Ectodermal cell (in vitro differentiated cells): ENCODE measurements around the gene AGER.

Source experiments
- H3K27ac ChIP-seq: 2 replicates; pipeline ENCODE4 v1.7.0; 2013; ENCODE audit warnings: mild to moderate bottlenecking, low read depth, low read length; ENCODE audit not compliant: insufficient read depth, poor library complexity, severe bottlenecking
- H3K27me3 ChIP-seq: 2 replicates; pipeline ENCODE4 v1.7.0; 2013; ENCODE audit warnings: mild to moderate bottlenecking, low read length; ENCODE audit not compliant: insufficient read depth, control insufficient read depth, poor library complexity, severe bottlenecking
- H3K36me3 ChIP-seq: one replicate; pipeline ENCODE4 v1.7.0; 2013; ENCODE audit warnings: low read length; ENCODE audit not compliant: control insufficient read depth, insufficient read depth
- H3K4me1 ChIP-seq: one replicate; pipeline ENCODE4 v1.7.0; 2013; ENCODE audit warnings: low read length; ENCODE audit not compliant: control insufficient read depth, insufficient read depth
- H3K4me3 ChIP-seq: 2 replicates; pipeline ENCODE4 v1.7.0; 2013; ENCODE audit warnings: low read depth, low read length, control low read depth; ENCODE audit not compliant: insufficient read depth
- H3K9me3 ChIP-seq: 2 replicates; pipeline ENCODE4 v1.7.0; 2013; ENCODE audit warnings: mild to moderate bottlenecking, low read length, moderate library complexity; ENCODE audit not compliant: control insufficient read depth
- WGBS, 2 experiments: methylation state at CpG; one replicate each; pipeline ENCODE4 v1.1.7; 2013; ENCODE audit warnings: missing lambda C conversion rate in 2 of 2; 5-methylcytosine and 5-hydroxymethylcytosine counted together

AGER gene

GRCh38 chr6:32178547-32179440 lies 5.3 kb downstream of the AGER start:
- Histone ChIP-seq H3K9me3 (no peaks in the 10 kb centered on the region), H3K27ac (peak overlapping the region; percentile 99), H3K4me1 (peaks cover 19% of the 10 kb centered on the region), H3K27me3 (no peaks in the 10 kb centered on the region), H3K36me3 (peaks cover 13% of the 10 kb centered on the region), H3K4me3 (peak overlapping the region; percentile 98)
- WGBS, 2 experiments: 5 to 6% methylated on average over 23 to 24 of the region's 24 CpGs

- WGBS, 2 experiments: 0% methylated on average over 33 of the region's 33 CpGs
- no peaks in the 10 kb centered on the region for H3K9me3 ChIP-seq
Measured at GRCh38 chr6:32177788-32178546, 6.1 kb downstream of the AGER start, which contains the start of gene RNF5. RNF5 (plus strand) TSS chr6:32178405; CDS start chr6:32178512, 107 bp downstream.

GRCh38 chr6:32177183-32177787 lies 6.8 kb downstream of the AGER start:
- Histone ChIP-seq H3K27ac (peak overlapping the region; percentile 99), H3K36me3 (peaks cover 4% of the 10 kb centered on the region), H3K4me1 (peaks cover 25% of the 10 kb centered on the region), H3K27me3 (no peaks in the 10 kb centered on the region), H3K4me3 (peak overlapping the region; percentile 98), H3K9me3 (no peaks in the 10 kb centered on the region)
- WGBS, 2 experiments: 0 to 1% methylated on average over 20 of the region's 20 CpGs

More at GRCh38 chr6:32177788-32178546, 6.1 kb downstream of the AGER start, which contains the start of gene RNF5:
- peaks cover 23% of the 10 kb centered on the region for H3K4me1 ChIP-seq
- H3K4me3 ChIP-seq: peak within 1 kb of the TSS; percentile 98
- no peaks in the 10 kb centered on the region for H3K27me3 ChIP-seq
- peak within 1 kb of the TSS; percentile 99 for H3K27ac ChIP-seq
- H3K36me3 ChIP-seq: peaks cover 8% of the 10 kb centered on the region

GRCh38 chr6:32176476-32177182 lies 7.4 kb downstream of the AGER start:
- WGBS, 2 experiments: 20 to 25% methylated on average over 5 of the region's 5 CpGs

GRCh38 chr6:32175711-32176475 lies 8.2 kb downstream of the AGER start, which contains the start of gene AGPAT1:
AGPAT1 (minus strand) TSS chr6:32176084; CDS start chr6:32171496, 4,588 bp downstream.
- Histone ChIP-seq H3K4me3 (peak within 1 kb of the TSS; percentile 98), H3K9me3 (no peaks in the 10 kb centered on the region), H3K27me3 (no peaks in the 10 kb centered on the region), H3K4me1 (peaks cover 25% of the 10 kb centered on the region), H3K36me3 (peaks cover 6% of the 10 kb centered on the region), H3K27ac (peak within 1 kb of the TSS; percentile 99)
- WGBS, 2 experiments: 1 to 2% methylated on average over 26 to 27 of the region's 27 CpGs

More at GRCh38 chr6:32176476-32177182, 7.4 kb downstream of the AGER start:
- Histone ChIP-seq H3K27me3 (no peaks in the 10 kb centered on the region), H3K27ac (peak overlapping the region; percentile 99), H3K9me3 (no peaks in the 10 kb centered on the region), H3K4me1 (peaks cover 25% of the 10 kb centered on the region), H3K36me3 (peaks cover under 1% of the 10 kb centered on the region), H3K4me3 (peak overlapping the region; percentile 98)

- peak overlapping the region; percentile 98 for H3K4me3 ChIP-seq
- 0 to 3% methylated on average over 2 of the region's 2 CpGs for WGBS, 2 experiments
- H3K27ac ChIP-seq: no peak overlapping the region
- H3K27me3 ChIP-seq: no peaks in the 10 kb centered on the region
- peaks cover 25% of the 10 kb centered on the region for H3K4me1 ChIP-seq
- H3K36me3 ChIP-seq: peaks cover 12% of the 10 kb centered on the region
- H3K9me3 ChIP-seq: no peaks in the 10 kb centered on the region
Measured at GRCh38 chr6:32175322-32175710, 8.7 kb downstream of the AGER start.

GRCh38 chr6:32174416-32174815 lies 9.6 kb downstream of the AGER start:
- Histone ChIP-seq H3K36me3 (peaks cover 19% of the 10 kb centered on the region), H3K4me1 (peaks cover 21% of the 10 kb centered on the region), H3K27ac (no peak overlapping the region), H3K4me3 (peak overlapping the region; percentile 98), H3K27me3 (no peaks in the 10 kb centered on the region), H3K9me3 (no peaks in the 10 kb centered on the region)
- 95% methylated on average over 1 of the region's 1 CpG for WGBS, 2 experiments

GRCh38 chr6:32173051-32173727 lies 10.9 kb downstream of the AGER start:
- H3K4me3 ChIP-seq: no peak overlapping the region
- 79 to 85% methylated on average over 4 of the region's 4 CpGs for WGBS, 2 experiments
- no peak overlapping the region for H3K27ac ChIP-seq
- H3K36me3 ChIP-seq: peaks cover 27% of the 10 kb centered on the region
- peaks cover 22% of the 10 kb centered on the region for H3K4me1 ChIP-seq
- no peaks in the 10 kb centered on the region for H3K27me3 ChIP-seq
- H3K9me3 ChIP-seq: no peaks in the 10 kb centered on the region
